ENCODE results near the gene ZFX.

- no peak for TF ChIP-seq CTCF (IDR thresholded peaks at IDR 0.05 in 2 of 3, conservative IDR thresholded peaks at IDR 0.05 in 1 of 3; ENCODE audit: control insufficient read depth in 2 of 3, extremely low read depth in 1 of 3, insufficient read depth in 1 of 3, low read depth in 3 of 3, low read length in 3 of 3)
- no peak for TF ChIP-seq RFX5 (IDR thresholded peaks at IDR 0.05; ENCODE audit: low read depth, low read length)
- TF ChIP-seq RAD21 (IDR thresholded peaks at IDR 0.05; ENCODE audit: insufficient read depth, low read depth, low read length): no peak
- TF ChIP-seq ZNF384 (IDR thresholded peaks at IDR 0.05; ENCODE audit: borderline replicate concordance, low read depth, low read length): no peak
- no peak for TF ChIP-seq JUND (IDR thresholded peaks at IDR 0.05; ENCODE audit: low read depth, low read length)
- no peak for TF ChIP-seq ZBTB33 (IDR thresholded peaks at IDR 0.05)
- no peak for TF ChIP-seq FOXM1 (IDR thresholded peaks at IDR 0.05; ENCODE audit: low read depth, low read length)
- TF ChIP-seq HSF1 (IDR thresholded peaks at IDR 0.05; ENCODE audit: low read depth, low read length): no peak
- no peak for TF ChIP-seq POLR2A (IDR thresholded peaks at IDR 0.05; ENCODE audit: low read depth, low read length)
Observed at GRCh38 chrX:24147165-24147564, 2.4 kb upstream of the ZFX start.
